Stomach (tissue), 9 donors: Measurements from ENCODE around the gene FAM151A. TPM values are rescaled to one million over a fixed set of nuclear protein-coding genes. Genes with fewer than 3 reads are reported as not detected.

Source experiments
- DNase-seq, 2 donors: peaks; one replicate each; pipeline versions ENCODE4 v3.0.0 to v3.0.0-alpha.2; 2013 to 2019
- H3K27ac ChIP-seq, 5 donors: fragments of 200-600 bp in 4 of 5; sonication (generic) in 4 of 5; one replicate each; pipeline ENCODE4 v1.5.1; 2013 to 2019; ENCODE audit warnings: mild to moderate bottlenecking in 1 of 5, moderate library complexity in 1 of 5
- H3K27me3 ChIP-seq, 3 donors: fragments of 200-600 bp; sonication (generic); one replicate each; pipeline ENCODE4 v1.5.1; 2017 to 2019; ENCODE audit warnings: mixed run types in 1 of 3
- H3K36me3 ChIP-seq, 4 donors: fragments of 200-600 bp; sonication (generic); 1 replicate in 3 of 4; 2 replicates in 1 of 4; pipeline ENCODE4 v1.5.1; 2016 to 2019
- H3K4me1 ChIP-seq, 4 donors: fragments of 200-600 bp; sonication (generic); one replicate each; pipeline ENCODE4 v1.5.1; 2016 to 2019
- H3K4me3 ChIP-seq, 4 donors: fragments of 200-600 bp; sonication (generic) in 3 of 4; one replicate each; pipeline ENCODE4 v1.5.1; 2016 to 2019; ENCODE audit warnings: mild to moderate bottlenecking in 1 of 4
- H3K9me3 ChIP-seq, 4 donors: fragments of 200-600 bp; sonication (generic); one replicate each; pipeline ENCODE4 v1.5.1; 2016 to 2019
- CTCF ChIP-seq, 7 experiments: fragments of 450-650 bp in 4 of 7; fragments of 200-600 bp in 3 of 7; sonication (generic) in 3 of 7; IDR thresholded peaks; one replicate each; pipeline ENCODE4 v1.5.1; 2016 to 2019; ENCODE audit warnings: antibody characterized with exemption in 7 of 7, control low read depth in 2 of 7, mild to moderate bottlenecking in 1 of 7
- EP300 ChIP-seq: sonication (generic); formaldehyde crosslinking; IDR thresholded peaks from one replicate; pipeline ENCODE4 v1.6.1; 2017; ENCODE audit warnings: antibody characterized with exemption
- POLR2A ChIP-seq, 4 donors: fragments of 450-650 bp; IDR thresholded peaks; one replicate each; pipeline ENCODE4 v1.6.1; 2016; ENCODE audit warnings: antibody characterized with exemption in 4 of 4, control low read depth in 2 of 4, mild to moderate bottlenecking in 1 of 4, moderate library complexity in 1 of 4
- POLR2AphosphoS5 ChIP-seq, 3 donors: sonication (generic); formaldehyde crosslinking; IDR thresholded peaks; one replicate each; pipeline ENCODE4 v1.6.1; 2016; ENCODE audit warnings: antibody characterized with exemption in 3 of 3
- WGBS, 5 donors: extraction: QIAGEN DNeasy Blood & Tissue Kit in 3 of 5; methylation state at CpG; one replicate each; pipeline versions ENCODE4 v1.1.5 to v1.1.7; 2013 to 2018; 5-methylcytosine and 5-hydroxymethylcytosine counted together
- intact Hi-C: fragments of 100-400 bp; cut with DNase I; formaldehyde crosslinking; loops from one replicate; pipeline ENCODE4 v1.15.1; 2023; ENCODE audit warnings: low total_unique reads
- polyA plus RNA-seq, 3 donors: library from polyadenylated mRNA; stranded (reverse); fragments of 200-250 nt; gene quantifications; one replicate each; pipeline ENCODE4 v1.2.3, GENCODE V29; 2013
- total RNA-seq, 5 donors: library from RNA; depleted of rRNA; stranded (reverse); fragments of >200 nt; gene quantifications; one replicate each; pipeline versions ENCODE4 v1.1.0 to v1.2.3, GENCODE V29; 2014 to 2016
- donor health status: healthy with polysubstance abuse.
- donor health status: Bipolar disorder and iron deficiency.
- donor health status: healthy.

Gene FAM151A
- total and polyA plus RNA-seq, 8 donors: 0.15 to 0.73 (median 0.25) TPM; not detected in 5

GRCh38 chr1:54666333-54666732 is 43.0 kb upstream of the FAM151A start:
- Histone ChIP-seq H3K9me3 (no peaks in the 10 kb centered on the region), H3K4me3 (no peak overlapping the region), H3K27me3 (no peaks in the 10 kb centered on the region), H3K27ac (no peak overlapping the region), H3K36me3 (peaks cover 0 to 8% (median 0%) of the 10 kb centered on the region in 4 donors), H3K4me1 (no peaks in the 10 kb centered on the region)
- 82 to 98% (median 94%) methylated on average over 6 of the region's 6 CpGs for WGBS, 5 donors
- TF ChIP-seq POLR2A (IDR thresholded peaks at IDR 0.05) (no peak), EP300 (no peak), POLR2AphosphoS5 (IDR thresholded peaks at IDR 0.05) (no peak), CTCF (IDR thresholded peaks at IDR 0.05) (no peak)
- no peak for DNase-seq
- intact Hi-C loops: no loop called here

- Histone ChIP-seq H3K4me1 (no peaks in the 10 kb centered on the region), H3K36me3 (peaks cover 0 to 8% (median 0%) of the 10 kb centered on the region in 4 donors), H3K9me3 (no peaks in the 10 kb centered on the region), H3K27me3 (no peaks in the 10 kb centered on the region), H3K27ac (no peak overlapping the region), H3K4me3 (no peak overlapping the region)
- intact Hi-C loops: no loop called here
- no peak for TF ChIP-seq POLR2A (IDR thresholded peaks at IDR 0.05)
- no peak for TF ChIP-seq EP300
- no peak for TF ChIP-seq POLR2AphosphoS5 (IDR thresholded peaks at IDR 0.05)
- TF ChIP-seq CTCF (IDR thresholded peaks at IDR 0.05): no peak
- WGBS, 5 donors: 83 to 99% (median 93%) methylated on average over 5 of the region's 5 CpGs
- no peak for DNase-seq
These were observed 42.5 kb upstream of the FAM151A start for GRCh38 chr1:54665852-54666251.

- TF ChIP-seq POLR2A (IDR thresholded peaks at IDR 0.05) (no peak), POLR2AphosphoS5 (IDR thresholded peaks at IDR 0.05) (no peak), EP300 (no peak), CTCF (IDR thresholded peaks at IDR 0.05) (no peak)
- Histone ChIP-seq H3K27ac (no peak overlapping the region), H3K4me3 (no peak overlapping the region), H3K27me3 (no peaks in the 10 kb centered on the region), H3K36me3 (peaks cover 0 to 13% (median 0%) of the 10 kb centered on the region in 4 donors), H3K9me3 (no peaks in the 10 kb centered on the region), H3K4me1 (no peaks in the 10 kb centered on the region)
- WGBS, 5 donors: 80 to 86% (median 84%) methylated on average over 4 of the region's 4 CpGs
- intact Hi-C loops: no loop called here
- no peak for DNase-seq
These were observed 41.0 kb upstream of the FAM151A start for GRCh38 chr1:54664364-54664763.

GRCh38 chr1:54663725-54664124 is 40.4 kb upstream of the FAM151A start:
- no peak for TF ChIP-seq EP300
- TF ChIP-seq POLR2A (IDR thresholded peaks at IDR 0.05): no peak
- TF ChIP-seq POLR2AphosphoS5 (IDR thresholded peaks at IDR 0.05): no peak
- TF ChIP-seq CTCF (IDR thresholded peaks at IDR 0.05): no peak
- 80 to 93% (median 88%) methylated on average over 4 of the region's 4 CpGs for WGBS, 5 donors
- no peaks in the 10 kb centered on the region for H3K4me1 ChIP-seq
- peaks cover 0 to under 1% (median 0%) of the 10 kb centered on the region in 4 donors for H3K9me3 ChIP-seq
- peaks cover 0 to 17% (median 0%) of the 10 kb centered on the region in 4 donors for H3K36me3 ChIP-seq
- no peak overlapping the region for H3K4me3 ChIP-seq
- no peak overlapping the region for H3K27ac ChIP-seq
- intact Hi-C loops: no loop called here
- no peak for DNase-seq
- no peaks in the 10 kb centered on the region for H3K27me3 ChIP-seq
